Fibroblast of skin of right biceps (primary cell): ENCODE data around the gene MUC22.
"Not testable (repeated sequence)": the region's sequence is repeated elsewhere in the genome, so short reads cannot be mapped to it uniquely, and the experiment has no call there.

Source experiments
- DNase-seq: peaks from one replicate; pipeline ENCODE4 v3.0.0-alpha.2; 2013

Gene MUC22

GRCh38 chr6:30998785-30999184, 11.5 kb upstream of the MUC22 start:
- no peak for DNase-seq

- not testable (repeated sequence) for DNase-seq
These were observed 10.0 kb upstream of the MUC22 start for GRCh38 chr6:31000067-31000860.

- DNase-seq: no peak
These were observed 8.9 kb upstream of the MUC22 start for GRCh38 chr6:31001281-31001888.

- DNase-seq: no peak
These were observed 7.8 kb upstream of the MUC22 start for GRCh38 chr6:31002471-31002870.

- DNase-seq: no peak
These were observed 5.5 kb upstream of the MUC22 start for GRCh38 chr6:31004794-31005193.

GRCh38 chr6:31005249-31006020, 4.8 kb upstream of the MUC22 start:
- no peak for DNase-seq

- peak; percentile 95 for DNase-seq
These were observed 2.6 kb upstream of the MUC22 start for GRCh38 chr6:31007694-31008093.

- DNase-seq: peak; percentile 7
These were observed 2.1 kb upstream of the MUC22 start for GRCh38 chr6:31008165-31008564.

GRCh38 chr6:31009731-31010130, 543 bp upstream of the MUC22 start:
- no peak for DNase-seq

GRCh38 chr6:31011153-31011552, 879 bp downstream of the MUC22 start:
- DNase-seq: no peak

GRCh38 chr6:31016659-31017299, 6.5 kb downstream of the MUC22 start:
- no peak for DNase-seq

- not testable (repeated sequence) for DNase-seq
These were observed 7.2 kb downstream of the MUC22 start for GRCh38 chr6:31017436-31017835.

GRCh38 chr6:31020057-31020456, 9.8 kb downstream of the MUC22 start:
- DNase-seq: no peak

- DNase-seq: not testable (repeated sequence)
These were observed 10.5 kb downstream of the MUC22 start for GRCh38 chr6:31020631-31021255.

- not testable (repeated sequence) for DNase-seq
These were observed 11.6 kb downstream of the MUC22 start for GRCh38 chr6:31021705-31022531.

GRCh38 chr6:31025595-31025994, 15.3 kb downstream of the MUC22 start:
- no peak for DNase-seq

GRCh38 chr6:31031095-31031494, 20.8 kb downstream of the MUC22 start:
- DNase-seq: no peak

GRCh38 chr6:31033075-31033474, 22.8 kb downstream of the MUC22 start:
- no peak for DNase-seq

- peak; percentile 28 for DNase-seq
These were observed 25.7 kb downstream of the MUC22 start for GRCh38 chr6:31035862-31036497.

GRCh38 chr6:31037169-31037568, 26.9 kb downstream of the MUC22 start:
- DNase-seq: no peak

GRCh38 chr6:31037682-31038081, 27.4 kb downstream of the MUC22 start:
- DNase-seq: peak; percentile 62
